Upper lobe of left lung (tissue), 6 donors: ENCODE measurements around the gene DNAH10. TPM values are rescaled to one million over a fixed set of nuclear protein-coding genes. Genes with fewer than 3 reads are reported as not detected.

Experiments used
- ATAC-seq, 2 donors: fragments of 200-7000 bp; cut with Tn5 transposase; one replicate each; pipeline ENCODE4 v1.9.1; 2022; ENCODE audit warnings: mild to moderate bottlenecking in 2 of 2, moderate library complexity in 2 of 2; ENCODE audit not compliant: low FRiP score in 2 of 2
- DNase-seq, 2 donors: peaks; one replicate each; pipeline ENCODE4 v3.0.0-alpha.2; 2019 to 2020
- H3K27ac ChIP-seq, 4 donors: fragments of 200-600 bp; sonication (generic); one replicate each; pipeline ENCODE4 v1.5.1; 2016 to 2019
- H3K27me3 ChIP-seq, 4 donors: fragments of 200-600 bp; sonication (generic); one replicate each; pipeline ENCODE4 v1.5.1; 2017 to 2019
- H3K36me3 ChIP-seq, 4 donors: fragments of 200-600 bp; sonication (generic); one replicate each; pipeline ENCODE4 v1.5.1; 2016 to 2019
- H3K4me1 ChIP-seq, 4 donors: fragments of 200-600 bp; sonication (generic); one replicate each; pipeline ENCODE4 v1.5.1; 2018 to 2019
- H3K4me3 ChIP-seq, 4 donors: fragments of 200-600 bp; sonication (generic); one replicate each; pipeline ENCODE4 v1.5.1; 2017 to 2019; ENCODE audit warnings: mild to moderate bottlenecking in 2 of 4, moderate library complexity in 1 of 4
- H3K9me3 ChIP-seq, 4 donors: fragments of 200-600 bp; sonication (generic); one replicate each; pipeline ENCODE4 v1.5.1; 2018 to 2019
- CTCF ChIP-seq, 6 experiments: fragments of 450-650 bp in 4 of 6; fragments of 200-600 bp in 2 of 6; sonication (generic) in 2 of 6; IDR thresholded peaks; one replicate each; pipeline ENCODE4 v1.5.1; 2016 to 2019; ENCODE audit warnings: antibody characterized with exemption in 6 of 6
- EP300 ChIP-seq, 4 donors: sonication (generic); formaldehyde crosslinking; IDR thresholded peaks; one replicate each; pipeline ENCODE4 v1.5.1; 2017; ENCODE audit warnings: antibody characterized with exemption in 4 of 4, control low read depth in 2 of 4
- POLR2A ChIP-seq, 4 donors: fragments of 450-650 bp; IDR thresholded peaks; one replicate each; pipeline ENCODE4 v1.5.1; 2016 to 2017; ENCODE audit warnings: antibody characterized with exemption in 4 of 4, mild to moderate bottlenecking in 2 of 4
- POLR2AphosphoS5 ChIP-seq, 2 donors: sonication (generic); formaldehyde crosslinking; IDR thresholded peaks; one replicate each; pipeline ENCODE4 v1.5.1; 2017; ENCODE audit warnings: antibody characterized with exemption in 2 of 2
- WGBS, 2 donors: methylation state at CpG; one replicate each; pipeline ENCODE4 v1.1.5; 2017 to 2018; 5-methylcytosine and 5-hydroxymethylcytosine counted together
- total RNA-seq, 6 donors: library from RNA; depleted of rRNA in 4 of 6; stranded (reverse); fragments of >200 nt in 4 of 6; gene quantifications; one replicate each; pipeline versions ENCODE4 v1.1.0 to v1.2.1, GENCODE V29; 2016 to 2021
- donor health status: DM: no; HTN: no; CAD: no; lungs with moderate emphysema.
- donor health status: DM: no; HTN: yes; CAD: no; lungs with severe emphysema.

DNAH10 gene
- total RNA-seq, 6 donors from 2014 or later: 0.31 to 46.0 (median 8.3) TPM

GRCh38 chr12:123879691-123880090 is 117.6 kb downstream of the DNAH10 start:
- H3K27ac ChIP-seq: no peak overlapping the region
- 91 to 96% methylated on average over 14 of the region's 14 CpGs for WGBS, 2 donors
- H3K27me3 ChIP-seq: no peaks in the 10 kb centered on the region
- TF ChIP-seq CTCF (IDR thresholded peaks at IDR 0.05): no peak
- TF ChIP-seq EP300 (IDR thresholded peaks at IDR 0.05): no peak
- no peak for TF ChIP-seq POLR2AphosphoS5 (IDR thresholded peaks at IDR 0.05)
- no peak for TF ChIP-seq POLR2A (IDR thresholded peaks at IDR 0.05)
- H3K4me3 ChIP-seq: no peak overlapping the region
- ATAC-seq: no peak
- no peaks in the 10 kb centered on the region for H3K36me3 ChIP-seq
- no peak for DNase-seq
- no peaks in the 10 kb centered on the region for H3K9me3 ChIP-seq
- H3K4me1 ChIP-seq: no peaks in the 10 kb centered on the region

- TF ChIP-seq POLR2AphosphoS5 (IDR thresholded peaks at IDR 0.05): no peak
- TF ChIP-seq EP300 (IDR thresholded peaks at IDR 0.05): no peak
- no peak for TF ChIP-seq CTCF (IDR thresholded peaks at IDR 0.05)
- TF ChIP-seq POLR2A (IDR thresholded peaks at IDR 0.05): no peak
- ATAC-seq (no peak), DNase-seq (no peak)
- no peaks in the 10 kb centered on the region for H3K9me3 ChIP-seq
- no peaks in the 10 kb centered on the region for H3K4me1 ChIP-seq
- WGBS, 2 donors: 79 to 80% methylated on average over 5 to 8 of the region's 8 CpGs
- no peaks in the 10 kb centered on the region for H3K27me3 ChIP-seq
- no peaks in the 10 kb centered on the region for H3K36me3 ChIP-seq
- H3K4me3 ChIP-seq: no peak overlapping the region
- no peak overlapping the region for H3K27ac ChIP-seq
Observed at GRCh38 chr12:123882161-123882705, 120.1 kb downstream of the DNAH10 start.

- H3K4me1 ChIP-seq: no peaks in the 10 kb centered on the region
- no peaks in the 10 kb centered on the region for H3K9me3 ChIP-seq
- WGBS, 2 donors: 88 to 89% methylated on average over 13 of the region's 13 CpGs
- TF ChIP-seq POLR2A (IDR thresholded peaks at IDR 0.05) (no peak), EP300 (IDR thresholded peaks at IDR 0.05) (no peak), CTCF (IDR thresholded peaks at IDR 0.05) (no peak), POLR2AphosphoS5 (IDR thresholded peaks at IDR 0.05) (no peak)
- no peaks in the 10 kb centered on the region for H3K36me3 ChIP-seq
- H3K27me3 ChIP-seq: no peaks in the 10 kb centered on the region
- H3K27ac ChIP-seq: no peak overlapping the region
- no peak overlapping the region for H3K4me3 ChIP-seq
- ATAC-seq (peak in 1 of 2 donors; percentile 23), DNase-seq (peak in 1 of 2 donors; percentile 80)
Observed at GRCh38 chr12:123886258-123886657, 124.2 kb downstream of the DNAH10 start.

- Histone ChIP-seq H3K36me3 (no peaks in the 10 kb centered on the region), H3K9me3 (no peaks in the 10 kb centered on the region), H3K27me3 (no peaks in the 10 kb centered on the region), H3K4me3 (no peak overlapping the region), H3K4me1 (no peaks in the 10 kb centered on the region), H3K27ac (no peak overlapping the region)
- DNase-seq (no peak), ATAC-seq (no peak)
- 68 to 78% methylated on average over 22 of the region's 22 CpGs for WGBS, 2 donors
- no peak for TF ChIP-seq POLR2A (IDR thresholded peaks at IDR 0.05)
- TF ChIP-seq POLR2AphosphoS5 (IDR thresholded peaks at IDR 0.05): no peak
- TF ChIP-seq CTCF (IDR thresholded peaks at IDR 0.05): no peak
- no peak for TF ChIP-seq EP300 (IDR thresholded peaks at IDR 0.05)
Observed at GRCh38 chr12:123886931-123887582, 125.0 kb downstream of the DNAH10 start.

- Histone ChIP-seq H3K36me3 (no peaks in the 10 kb centered on the region), H3K4me3 (no peak overlapping the region), H3K27me3 (no peaks in the 10 kb centered on the region), H3K4me1 (no peaks in the 10 kb centered on the region), H3K9me3 (no peaks in the 10 kb centered on the region), H3K27ac (no peak overlapping the region)
- TF ChIP-seq EP300 (IDR thresholded peaks at IDR 0.05) (no peak), POLR2AphosphoS5 (IDR thresholded peaks at IDR 0.05) (no peak), CTCF (IDR thresholded peaks at IDR 0.05) (no peak), POLR2A (IDR thresholded peaks at IDR 0.05) (no peak)
- ATAC-seq (no peak), DNase-seq (no peak)
- 57 to 58% methylated on average over 12 of the region's 12 CpGs for WGBS, 2 donors
Observed at GRCh38 chr12:123888989-123889388, 126.9 kb downstream of the DNAH10 start.
